Keratinocyte (primary cell): ENCODE data around the gene WDR45B. TPM values are rescaled to one million over a fixed set of nuclear protein-coding genes. Genes with fewer than 3 reads are reported as not detected.

Source experiments
- DNase-seq: peaks from one replicate; pipeline ENCODE4 v3.0.0-alpha.2; 2011; ENCODE audit warnings: low read depth, missing footprints, low spot score
- FAIRE-seq: peaks from 2 replicates; lab custom pipeline; 2011; peaks lifted over from hg19 to GRCh38; lab: Jason Lieb, UNC
- H2AFZ ChIP-seq: 2 replicates; pipeline ENCODE4 v1.6.0; 2012; ENCODE audit warnings: low read length, control low read depth, inconsistent platforms; ENCODE audit not compliant: control insufficient read depth
- H3K27ac ChIP-seq: 2 replicates; pipeline ENCODE4 v1.5.1; 2011; ENCODE audit warnings: low read length; ENCODE audit not compliant: control insufficient read depth, insufficient read depth
- H3K27me3 ChIP-seq: 3 replicates; pipeline ENCODE4 v1.6.0; 2011; ENCODE audit warnings: low read length; ENCODE audit not compliant: control insufficient read depth, insufficient read depth; ENCODE audit errors: extremely low read depth
- H3K36me3 ChIP-seq, 2 experiments: 2 replicates in 1 of 2; 3 replicates in 1 of 2; pipeline ENCODE4 v1.5.1; 2011; ENCODE audit warnings: low read length in 2 of 2, mild to moderate bottlenecking in 1 of 2; ENCODE audit not compliant: control insufficient read depth in 2 of 2, insufficient read depth in 2 of 2; ENCODE audit errors: extremely low read depth in 1 of 2
- H3K4me1 ChIP-seq: 3 replicates; pipeline ENCODE4 v1.5.1; 2011; ENCODE audit warnings: low read length; ENCODE audit not compliant: control insufficient read depth, insufficient read depth; ENCODE audit errors: extremely low read depth
- H3K4me2 ChIP-seq: 3 replicates; pipeline ENCODE4 v1.6.0; 2011; ENCODE audit warnings: low read depth, low read length; ENCODE audit not compliant: control insufficient read depth, insufficient read depth; ENCODE audit errors: extremely low read depth
- H3K4me3 ChIP-seq, 3 experiments: fragments of 200-600 bp in 1 of 3; sonication (generic) in 1 of 3; 2 replicates in 2 of 3; 3 replicates in 1 of 3; pipeline ENCODE4 v1.5.1; 2011 to 2016; ENCODE audit warnings: low read length in 3 of 3, mild to moderate bottlenecking in 3 of 3, control low read depth in 2 of 3, inconsistent platforms in 1 of 3, low read depth in 1 of 3, mixed read lengths in 1 of 3, mixed run types in 1 of 3, moderate library complexity in 1 of 3; ENCODE audit not compliant: control insufficient read depth in 2 of 3, insufficient read depth in 2 of 3; ENCODE audit errors: extremely low read depth in 1 of 3
- H3K79me2 ChIP-seq: 2 replicates; pipeline ENCODE4 v1.6.0; 2012; ENCODE audit warnings: low read length; ENCODE audit not compliant: control insufficient read depth, insufficient read depth
- H3K9ac ChIP-seq: 3 replicates; pipeline ENCODE4 v1.6.0; 2011; ENCODE audit warnings: low read length; ENCODE audit not compliant: control insufficient read depth, insufficient read depth; ENCODE audit errors: extremely low read depth
- H3K9me1 ChIP-seq: 3 replicates; pipeline ENCODE4 v1.6.0; 2011; ENCODE audit warnings: low read length; ENCODE audit not compliant: control insufficient read depth, insufficient read depth; ENCODE audit errors: extremely low read depth
- H3K9me3 ChIP-seq: 2 replicates; pipeline ENCODE4 v1.5.1; 2012; ENCODE audit warnings: low read depth, low read length; ENCODE audit not compliant: control insufficient read depth
- H4K20me1 ChIP-seq: 3 replicates; pipeline ENCODE4 v1.6.0; 2011; ENCODE audit warnings: low read length; ENCODE audit not compliant: control insufficient read depth, insufficient read depth; ENCODE audit errors: extremely low read depth
- CTCF ChIP-seq, 3 experiments: IDR thresholded peaks in 1 of 3; conservative IDR thresholded peaks in 1 of 3; optimal IDR thresholded peaks in 1 of 3; 2 replicates in 2 of 3; 3 replicates in 1 of 3; pipeline versions ENCODE3 to v1.5.1; 2011; ENCODE audit warnings: low read length in 3 of 3, mild to moderate bottlenecking in 3 of 3, moderate library complexity in 2 of 3, control low read depth in 1 of 3, inconsistent platforms in 1 of 3; ENCODE audit not compliant: insufficient read depth in 2 of 3; ENCODE audit errors: extremely low read depth in 1 of 3
- EZH2 ChIP-seq: IDR thresholded peaks from one replicate; pipeline ENCODE4 v1.6.1; 2012; ENCODE audit warnings: inconsistent platforms, mild to moderate bottlenecking, low read length, moderate library complexity
- dilution Hi-C: fragments of 300-500 bp; cut with MboI; formaldehyde crosslinking; loops from one replicate; pipeline ENCODE4 v1.7.0; 2020; ENCODE audit warnings: low sequenced_read_pairs; ENCODE audit not compliant: extremely low pct_ligation_motif_present
- polyA plus RNA-seq, 5 experiments: library from polyadenylated mRNA; depleted of rRNA in 3 of 5; stranded (reverse) in 3 of 5; stranded (forward) in 1 of 5; unstranded in 1 of 5; fragments of >200 nt; gene quantifications; 1 replicate in 1 of 5; 2 replicates in 3 of 5; 3 replicates in 1 of 5; pipeline versions ENCODE4 v1.2.1 to v1.2.3, GENCODE V29; 2011 to 2012; ENCODE audit warnings: missing spikeins in 2 of 5, low read depth in 1 of 5, low replicate concordance in 1 of 5

The WDR45B gene
- polyA plus RNA-seq, 1 donor (not counting 4 experiments of a cell fraction or from before 2014, with no cell fraction given), result 77.2 TPM

GRCh38 chr17:82583720-82584234 is 64.5 kb downstream of the WDR45B start:
- no peak overlapping the region for H2AFZ ChIP-seq
- no peak overlapping the region for H3K9ac ChIP-seq
- H3K79me2 ChIP-seq, result peaks cover 13% of the 10 kb centered on the region
- H3K9me1 ChIP-seq, result no peaks in the 10 kb centered on the region
- DNase-seq (no peak), FAIRE-seq (no peak)
- no peak overlapping the region for H3K27ac ChIP-seq
- H3K36me3 ChIP-seq, result peaks cover 30 to 40% of the 10 kb centered on the region in 2 experiments
- H3K27me3 ChIP-seq, result no peaks in the 10 kb centered on the region
- H4K20me1 ChIP-seq, result no peaks in the 10 kb centered on the region
- H3K4me2 ChIP-seq, result no peak overlapping the region
- no peaks in the 10 kb centered on the region for H3K9me3 ChIP-seq
- H3K4me1 ChIP-seq, result no peaks in the 10 kb centered on the region
- dilution Hi-C loops, result no loop called here
- no peak for TF ChIP-seq CTCF (optimal IDR thresholded peaks at IDR 0.05 in 1 of 3, IDR thresholded peaks at IDR 0.05 in 1 of 3, conservative IDR thresholded peaks at IDR 0.05 in 1 of 3; ENCODE audit: extremely low read depth in 1 of 3, insufficient read depth in 2 of 3, low read length in 3 of 3)
- TF ChIP-seq EZH2, result no peak
- H3K4me3 ChIP-seq, result no peak overlapping the region

DNA sequence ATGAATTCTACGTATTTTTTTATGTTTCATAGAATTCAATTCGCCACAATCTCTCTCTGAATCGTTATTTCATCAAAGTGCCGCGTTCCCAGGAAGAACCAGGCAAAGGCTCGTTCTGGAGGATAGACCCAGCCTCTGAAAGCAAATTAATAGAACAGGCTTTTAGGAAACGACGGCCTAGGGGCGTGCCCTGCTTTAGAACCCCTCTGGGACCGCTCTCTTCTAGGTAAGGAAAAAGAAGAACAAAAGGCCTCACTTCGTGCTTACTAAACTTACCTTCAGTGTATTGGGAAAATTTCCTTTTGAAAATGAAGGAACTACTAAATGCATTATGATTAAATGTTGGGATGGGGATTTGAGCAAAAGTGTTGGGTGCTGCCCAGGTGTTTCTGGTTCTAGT is 65.5 kb downstream of the WDR45B start:
- H3K27me3 ChIP-seq, result no peaks in the 10 kb centered on the region
- H3K36me3 ChIP-seq, result peaks cover 26 to 38% of the 10 kb centered on the region in 2 experiments
- H4K20me1 ChIP-seq, result no peaks in the 10 kb centered on the region
- FAIRE-seq (no peak), DNase-seq (no peak)
- no peak overlapping the region for H2AFZ ChIP-seq
- no peak overlapping the region for H3K9ac ChIP-seq
- H3K4me3 ChIP-seq, result no peak overlapping the region
- no peak overlapping the region for H3K27ac ChIP-seq
- H3K4me1 ChIP-seq, result no peaks in the 10 kb centered on the region
- H3K79me2 ChIP-seq, result peaks cover 18% of the 10 kb centered on the region
- H3K9me3 ChIP-seq, result no peaks in the 10 kb centered on the region
- no peak overlapping the region for H3K4me2 ChIP-seq
- no peaks in the 10 kb centered on the region for H3K9me1 ChIP-seq
- dilution Hi-C loops, result no loop called here
- TF ChIP-seq EZH2 (no peak), CTCF (optimal IDR thresholded peaks at IDR 0.05 in 1 of 3, IDR thresholded peaks at IDR 0.05 in 1 of 3, conservative IDR thresholded peaks at IDR 0.05 in 1 of 3; ENCODE audit: extremely low read depth in 1 of 3, insufficient read depth in 2 of 3, low read length in 3 of 3) (no peak)
